ENCODE data around the gene MRPS16. TPM values are rescaled to one million over a fixed set of nuclear protein-coding genes. Genes with fewer than 3 reads are reported as not detected.

Gene MRPS16
- total RNA-seq, 1 experiment from 2014 or later, result 275 TPM

DNA sequence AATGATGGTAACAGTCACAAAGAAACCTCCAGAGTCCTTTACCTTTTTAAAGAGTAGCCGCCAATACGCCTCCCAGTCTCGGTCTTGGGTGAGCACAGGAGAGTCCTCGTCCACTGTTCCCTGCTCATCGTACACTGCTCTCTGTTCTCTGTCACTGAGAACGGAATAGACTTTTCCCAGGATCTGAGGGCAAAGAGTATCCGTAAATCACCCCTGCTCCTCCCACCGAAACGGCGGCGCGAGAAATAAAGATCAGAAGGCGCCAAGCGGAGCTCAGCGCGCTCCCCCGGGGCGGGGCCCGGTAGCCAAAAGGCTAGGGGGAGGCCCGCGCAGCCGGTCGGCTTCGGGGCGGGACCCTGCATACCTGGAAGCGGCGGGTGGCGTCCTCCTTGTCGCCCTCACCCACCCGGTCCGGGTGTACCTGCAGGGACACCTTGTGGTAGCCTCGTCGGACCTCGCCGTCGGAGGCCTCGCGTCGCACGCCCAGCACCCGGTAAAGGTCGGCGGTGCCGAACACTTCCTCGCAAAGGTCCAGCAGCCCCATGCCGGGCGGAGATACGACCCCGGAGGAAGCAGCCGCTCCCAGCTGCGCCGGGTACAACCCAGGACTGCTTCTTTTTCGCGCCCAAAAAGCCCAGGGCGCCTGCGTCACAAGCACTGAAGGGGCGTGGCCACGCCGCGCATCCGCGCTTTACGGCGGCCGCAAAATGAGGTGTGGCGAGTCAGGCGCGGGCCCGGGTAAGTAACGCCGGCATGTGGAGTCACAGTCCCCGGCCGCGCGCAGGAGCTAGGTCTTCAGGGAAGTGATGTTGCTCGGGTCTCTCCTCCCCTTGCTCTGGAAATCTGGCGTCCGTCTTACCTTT lies 5.6 kb downstream of the MRPS16 start, which contains the start of gene DNAJC9:
Gene DNAJC9 (minus strand): TSS at position 610 of the 863 bp plus-strand sequence. CDS start 66 bp downstream, at position 544.
- Histone ChIP-seq H4K20me1 (ENCODE audit: low read length) (peaks cover 39% of the 10 kb centered on the region), H3K36me3 (ENCODE audit: low read depth, low read length) (peaks cover 64% of the 10 kb centered on the region), H3K4me3 (ENCODE audit: low read length) (peak within 1 kb of the TSS; percentile 69), H3K9me3 (ENCODE audit: low read length) (no peaks in the 10 kb centered on the region), H3K27ac (ENCODE audit: low read length) (peak within 1 kb of the TSS; percentile 80), H3K27me3 (ENCODE audit: low read length) (no peaks in the 10 kb centered on the region), H3K9ac (ENCODE audit: low read length) (peak within 1 kb of the TSS; percentile 85), H3K9me2 (replicated peaks; ENCODE audit: low read length) (no peaks in the 10 kb centered on the region), H3F3A (ENCODE audit: low read length, unreplicated experiment) (peaks cover 12% of the 10 kb centered on the region), H3K4me2 (ENCODE audit: low read length) (peak within 1 kb of the TSS; percentile 79), H3K79me2 (ENCODE audit: low read length) (peaks cover 90% of the 10 kb centered on the region), H2AFZ (ENCODE audit: low read length) (peak within 1 kb of the TSS; percentile 62), H3K4me1 (ENCODE audit: insufficient read depth, low read length) (peaks cover 50% of the 10 kb centered on the region)
- TF ChIP-seq EZH2 (IDR thresholded peaks at IDR 0.05; ENCODE audit: low read length, unreplicated experiment), result no peak
- peak; percentile 56 for TF ChIP-seq CTCF (conservative IDR thresholded peaks at IDR 0.05; ENCODE audit: low read depth, low read length)
- ChIA-PET CTCF (interaction anchor here (0.6 to 1.5 kb wide), 4 partner anchors 13 to 249 kb away, joined by 5 to 13 read pairs (median 8); partner anchors contain the start of gene P4HA1), POLR2A (ENCODE audit: unreplicated experiment) (interaction anchor here (0.5 to 1.5 kb wide), 24 partner anchors 10 to 575 kb away, joined by 3 to 17 read pairs (median 3); partner anchors contain the start of genes CFAP70 and FAM149B1)
- no TSS peak for BruUV-seq (replicated peaks)
- ATAC-seq, result peak; percentile 84
- intact Hi-C loops (cut with micrococcal nuclease), result loop anchor here (1.0 to 5.0 kb wide), 5 partner anchors 79 to 250 kb away; partner anchors contain the start of genes CFAP70, ECD, FAM149B1 and P4HA1
- DNase-seq, result peak; percentile 100

GRCh38 chr10:73246322-73246645 lies 6.2 kb downstream of the MRPS16 start:
- Histone ChIP-seq H3K27ac (ENCODE audit: low read length) (peak overlapping the region; percentile 80), H2AFZ (ENCODE audit: low read length) (peak overlapping the region; percentile 62), H4K20me1 (ENCODE audit: low read length) (peaks cover 44% of the 10 kb centered on the region), H3K4me3 (ENCODE audit: low read length) (peak overlapping the region; percentile 69), H3F3A (ENCODE audit: low read length, unreplicated experiment) (peaks cover 12% of the 10 kb centered on the region), H3K9ac (ENCODE audit: low read length) (peak overlapping the region; percentile 85), H3K9me3 (ENCODE audit: low read length) (no peaks in the 10 kb centered on the region), H3K4me2 (ENCODE audit: low read length) (peak overlapping the region; percentile 79), H3K9me2 (replicated peaks; ENCODE audit: low read length) (no peaks in the 10 kb centered on the region), H3K36me3 (ENCODE audit: low read depth, low read length) (peaks cover 69% of the 10 kb centered on the region), H3K79me2 (ENCODE audit: low read length) (peaks cover 89% of the 10 kb centered on the region), H3K27me3 (ENCODE audit: low read length) (no peaks in the 10 kb centered on the region), H3K4me1 (ENCODE audit: insufficient read depth, low read length) (peaks cover 45% of the 10 kb centered on the region)
- intact Hi-C loops (cut with micrococcal nuclease), result loop anchor here (1.0 to 5.0 kb wide), 4 partner anchors 78 to 251 kb away; partner anchors contain the start of genes CFAP70, ECD, FAM149B1 and P4HA1
- ChIA-PET POLR2A (ENCODE audit: unreplicated experiment) (interaction anchor here (0.6 to 1.5 kb wide), 11 partner anchors 10 to 574 kb away, joined by 3 to 16 read pairs (median 4); partner anchors contain the start of genes CFAP70 and FAM149B1), CTCF (interaction anchor here (1.0 to 1.5 kb wide), 2 partner anchors 12 to 150 kb away, joined by 5 to 13 read pairs; partner anchors contain the start of gene P4HA1)
- BruUV-seq (replicated peaks), result TSS peak; percentile 40
- TF ChIP-seq EZH2 (IDR thresholded peaks at IDR 0.05; ENCODE audit: low read length, unreplicated experiment) (no peak), EZH2phosphoT487 (IDR thresholded peaks at IDR 0.05; ENCODE audit: borderline replicate concordance, low read length) (no peak), CTCF (conservative IDR thresholded peaks at IDR 0.05; ENCODE audit: low read depth, low read length) (no peak)
- no peak for ATAC-seq
- DNase-seq, result no peak
